ENCODE data around the gene MMP2.

The MMP2 gene

GRCh38 chr16:55469821-55470532, 9.0 kb upstream of the MMP2 start:
- TF ChIP-seq CTCF (conservative IDR thresholded peaks at IDR 0.05) (no peak), ZFX (IDR thresholded peaks at IDR 0.05) (no peak)
- H3K27ac ChIP-seq = no peak overlapping the region

GRCh38 chr16:55470533-55471371, 8.2 kb upstream of the MMP2 start:
- no peak for TF ChIP-seq ZFX (IDR thresholded peaks at IDR 0.05)
- TF ChIP-seq CTCF (conservative IDR thresholded peaks at IDR 0.05) = no peak

GRCh38 chr16:55471448-55472097, 7.4 kb upstream of the MMP2 start:
- no peak overlapping the region for H3K27ac ChIP-seq
- TF ChIP-seq CTCF (conservative IDR thresholded peaks at IDR 0.05) = no peak
- no peak for TF ChIP-seq ZFX (IDR thresholded peaks at IDR 0.05)

More at GRCh38 chr16:55470533-55471371, 8.2 kb upstream of the MMP2 start:
- H3K27ac ChIP-seq = no peak overlapping the region

- H3K27ac ChIP-seq = no peak overlapping the region
- TF ChIP-seq ZFX (IDR thresholded peaks at IDR 0.05) = no peak
- TF ChIP-seq CTCF (conservative IDR thresholded peaks at IDR 0.05) = no peak
These were observed 5.4 kb upstream of the MMP2 start for GRCh38 chr16:55473587-55473986.

- H3K27ac ChIP-seq = no peak overlapping the region
- TF ChIP-seq ZFX (IDR thresholded peaks at IDR 0.05) = no peak
- TF ChIP-seq CTCF (conservative IDR thresholded peaks at IDR 0.05) = no peak
These were observed 4.2 kb upstream of the MMP2 start for GRCh38 chr16:55474821-55475220.

- TF ChIP-seq CTCF (conservative IDR thresholded peaks at IDR 0.05) (no peak), ZFX (IDR thresholded peaks at IDR 0.05) (no peak)
- H3K27ac ChIP-seq = no peak overlapping the region
These were observed 3.1 kb upstream of the MMP2 start for GRCh38 chr16:55475919-55476318.

Data from C4-2B (cell line).